ENCODE results near the gene ITSN1. TPM values are rescaled to one million over a fixed set of nuclear protein-coding genes. Genes with fewer than 3 reads are reported as not detected.

ITSN1 gene
- total RNA-seq, 1 experiment from 2014 or later, result 88.5 TPM

GRCh38 chr21:33733601-33734000, 91.3 kb downstream of the ITSN1 start:
- Histone ChIP-seq H3K4me1 (peaks cover 61% of the 10 kb centered on the region), H3K27me3 (replicated peaks; ENCODE audit: control insufficient read depth, insufficient read depth, low read length) (no peaks in the 10 kb centered on the region), H3K9me3 (no peaks in the 10 kb centered on the region), H3K36me3 (ENCODE audit: control insufficient read depth, insufficient read depth, low read length) (no peaks in the 10 kb centered on the region), H3K4me3 (ENCODE audit: low read depth, low read length) (no peak overlapping the region)
- TF ChIP-seq CTCF (IDR thresholded peaks at IDR 0.05; ENCODE audit: insufficient read depth in 1 of 2, low read depth in 1 of 2, low read length in 1 of 2, severe bottlenecking in 1 of 2, unreplicated experiment in 1 of 2), result no peak
- BruUV-seq (replicated peaks), result no TSS peak
- ChIA-PET POLR2A (no interaction called here), CTCF (no interaction called here)
- no peaks in the 10 kb centered on the region for H3K9me3 Mint-ChIP-seq (ENCODE audit: unreplicated experiment)
- no peak for DNase-seq
- intact Hi-C loops (cut with micrococcal nuclease; ENCODE audit: unreplicated experiment), result loop anchor here (10.0 kb wide), 1 partner anchor 79 kb away; no protein-coding TSS in a partner anchor
- H3K4me3 Mint-ChIP-seq (ENCODE audit: unreplicated experiment), result no peak overlapping the region
- H3K27me3 Mint-ChIP-seq (ENCODE audit: insufficient read depth, unreplicated experiment), result no peaks in the 10 kb centered on the region
- peaks cover 22% of the 10 kb centered on the region for H3K36me3 Mint-ChIP-seq (ENCODE audit: insufficient read depth, unreplicated experiment)
- no peak overlapping the region for H3K27ac Mint-ChIP-seq (ENCODE audit: unreplicated experiment)
- peaks cover 23% of the 10 kb centered on the region for H3K4me1 Mint-ChIP-seq (ENCODE audit: low read depth, unreplicated experiment)

GRCh38 chr21:33734291-33734690, 92.0 kb downstream of the ITSN1 start:
- Mint-ChIP-seq H3K27ac (ENCODE audit: unreplicated experiment) (no peak overlapping the region), H3K36me3 (ENCODE audit: insufficient read depth, unreplicated experiment) (peaks cover 15% of the 10 kb centered on the region), H3K9me3 (ENCODE audit: unreplicated experiment) (no peaks in the 10 kb centered on the region), H3K4me1 (ENCODE audit: low read depth, unreplicated experiment) (peaks cover 21% of the 10 kb centered on the region), H3K27me3 (ENCODE audit: insufficient read depth, unreplicated experiment) (no peaks in the 10 kb centered on the region), H3K4me3 (ENCODE audit: unreplicated experiment) (no peak overlapping the region)
- TF ChIP-seq CTCF (IDR thresholded peaks at IDR 0.05; ENCODE audit: insufficient read depth in 1 of 2, low read depth in 1 of 2, low read length in 1 of 2, severe bottlenecking in 1 of 2, unreplicated experiment in 1 of 2), result no peak
- ChIA-PET CTCF (no interaction called here), POLR2A (no interaction called here)
- no TSS peak for BruUV-seq (replicated peaks)
- intact Hi-C loops (cut with micrococcal nuclease; ENCODE audit: unreplicated experiment), result loop anchor here (10.0 kb wide), 1 partner anchor 79 kb away; no protein-coding TSS in a partner anchor
- no peaks in the 10 kb centered on the region for H3K36me3 ChIP-seq (ENCODE audit: control insufficient read depth, insufficient read depth, low read length)
- H3K4me3 ChIP-seq (ENCODE audit: low read depth, low read length), result no peak overlapping the region
- DNase-seq, result no peak
- no peaks in the 10 kb centered on the region for H3K9me3 ChIP-seq
- peaks cover 68% of the 10 kb centered on the region for H3K4me1 ChIP-seq
- no peaks in the 10 kb centered on the region for H3K27me3 ChIP-seq (replicated peaks; ENCODE audit: control insufficient read depth, insufficient read depth, low read length)

GRCh38 chr21:33734818-33735217, 92.5 kb downstream of the ITSN1 start:
- Mint-ChIP-seq H3K4me1 (ENCODE audit: low read depth, unreplicated experiment) (peaks cover 15% of the 10 kb centered on the region), H3K27ac (ENCODE audit: unreplicated experiment) (no peak overlapping the region), H3K27me3 (ENCODE audit: insufficient read depth, unreplicated experiment) (no peaks in the 10 kb centered on the region), H3K4me3 (ENCODE audit: unreplicated experiment) (no peak overlapping the region), H3K36me3 (ENCODE audit: insufficient read depth, unreplicated experiment) (peaks cover 10% of the 10 kb centered on the region), H3K9me3 (ENCODE audit: unreplicated experiment) (no peaks in the 10 kb centered on the region)
- no peaks in the 10 kb centered on the region for H3K9me3 ChIP-seq
- no peak overlapping the region for H3K4me3 ChIP-seq (ENCODE audit: low read depth, low read length)
- ChIA-PET POLR2A (interaction anchor here (0.5 kb wide), 1 partner anchor 76 kb away, joined by 3 read pairs; no protein-coding TSS in a partner anchor), CTCF (no interaction called here)
- H3K27me3 ChIP-seq (replicated peaks; ENCODE audit: control insufficient read depth, insufficient read depth, low read length), result no peaks in the 10 kb centered on the region
- DNase-seq, result no peak
- H3K36me3 ChIP-seq (ENCODE audit: control insufficient read depth, insufficient read depth, low read length), result no peaks in the 10 kb centered on the region
- BruUV-seq (replicated peaks), result no TSS peak
- intact Hi-C loops (cut with micrococcal nuclease; ENCODE audit: unreplicated experiment), result loop anchor here (10.0 kb wide), 1 partner anchor 80 kb away; no protein-coding TSS in a partner anchor
- peaks cover 68% of the 10 kb centered on the region for H3K4me1 ChIP-seq
- no peak for TF ChIP-seq CTCF (IDR thresholded peaks at IDR 0.05; ENCODE audit: insufficient read depth in 1 of 2, low read depth in 1 of 2, low read length in 1 of 2, severe bottlenecking in 1 of 2, unreplicated experiment in 1 of 2)

Measured in Caco-2 (cell line).